AG09309 (cell line): ENCODE data around the gene PIK3CG.

Experiments
- DNase-seq: peaks from one replicate; pipeline ENCODE4 v3.0.0-alpha.2; 2010; ENCODE audit warnings: low read depth
- H3K4me3 ChIP-seq: 2 replicates; pipeline ENCODE4 v1.5.1; 2011; ENCODE audit warnings: mild to moderate bottlenecking, low read depth, low read length, moderate library complexity; ENCODE audit not compliant: control insufficient read depth
- TF ChIP-seq, protein P1 (sequence below): IDR thresholded peaks from 2 replicates; pipeline ENCODE4 v1.5.1; 2011; ENCODE audit warnings: mild to moderate bottlenecking, low read depth, low read length, inconsistent platforms; ENCODE audit not compliant: insufficient read depth, control insufficient read depth; ENCODE audit errors: missing control alignments

The PIK3CG gene

DNA sequence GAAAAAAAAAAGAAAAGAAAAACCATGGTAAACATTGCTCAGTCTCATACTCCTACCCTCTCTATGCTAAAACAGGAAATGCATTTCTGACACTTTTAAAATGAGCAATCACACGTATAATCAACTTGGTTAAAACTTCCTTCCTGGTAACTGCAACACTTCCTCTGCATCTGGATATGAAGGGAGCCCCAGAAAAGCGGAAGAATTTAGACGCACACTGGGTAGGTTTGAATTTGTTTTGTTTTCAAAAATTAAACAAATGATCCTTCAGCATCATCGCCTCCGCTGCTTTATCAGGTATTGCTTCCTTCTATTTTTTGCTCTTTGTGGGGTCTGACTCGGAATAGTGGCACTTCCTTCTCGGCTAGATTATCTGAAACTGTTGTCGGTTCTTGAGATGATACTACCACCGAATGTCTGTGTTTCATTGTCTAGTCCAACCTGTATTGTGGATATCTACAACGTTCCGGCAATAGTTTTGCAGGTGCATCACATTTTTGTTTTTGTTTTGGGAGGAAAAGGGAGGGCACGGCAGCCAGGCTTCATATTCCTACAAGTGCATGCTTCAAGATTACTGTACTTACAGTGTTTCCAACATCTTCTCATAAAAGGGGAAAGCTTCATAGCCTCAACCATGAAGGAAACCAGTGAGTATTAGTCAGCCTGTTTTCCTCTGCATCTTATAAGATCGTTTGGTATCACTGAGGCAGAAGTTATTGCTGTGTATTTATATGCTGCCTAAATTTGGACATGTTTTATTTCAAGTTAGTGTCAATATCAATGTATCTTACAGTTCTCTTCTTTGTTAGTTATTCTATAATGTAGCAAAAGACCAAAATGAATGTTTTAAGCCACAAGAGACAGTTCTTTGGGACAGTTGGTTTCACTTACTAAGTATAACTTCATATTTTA lies at the start of gene PIK3CG:
Gene PIK3CG (plus strand): TSS at position 153 of the 912 bp plus-strand sequence. CDS start 2,280 bp downstream, outside the sequence.
- no peak for DNase-seq
- H3K4me3 ChIP-seq: no peak within 1 kb of the TSS
- TF ChIP-seq, protein P1, sequence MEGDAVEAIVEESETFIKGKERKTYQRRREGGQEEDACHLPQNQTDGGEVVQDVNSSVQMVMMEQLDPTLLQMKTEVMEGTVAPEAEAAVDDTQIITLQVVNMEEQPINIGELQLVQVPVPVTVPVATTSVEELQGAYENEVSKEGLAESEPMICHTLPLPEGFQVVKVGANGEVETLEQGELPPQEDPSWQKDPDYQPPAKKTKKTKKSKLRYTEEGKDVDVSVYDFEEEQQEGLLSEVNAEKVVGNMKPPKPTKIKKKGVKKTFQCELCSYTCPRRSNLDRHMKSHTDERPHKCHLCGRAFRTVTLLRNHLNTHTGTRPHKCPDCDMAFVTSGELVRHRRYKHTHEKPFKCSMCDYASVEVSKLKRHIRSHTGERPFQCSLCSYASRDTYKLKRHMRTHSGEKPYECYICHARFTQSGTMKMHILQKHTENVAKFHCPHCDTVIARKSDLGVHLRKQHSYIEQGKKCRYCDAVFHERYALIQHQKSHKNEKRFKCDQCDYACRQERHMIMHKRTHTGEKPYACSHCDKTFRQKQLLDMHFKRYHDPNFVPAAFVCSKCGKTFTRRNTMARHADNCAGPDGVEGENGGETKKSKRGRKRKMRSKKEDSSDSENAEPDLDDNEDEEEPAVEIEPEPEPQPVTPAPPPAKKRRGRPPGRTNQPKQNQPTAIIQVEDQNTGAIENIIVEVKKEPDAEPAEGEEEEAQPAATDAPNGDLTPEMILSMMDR: no peak

DNA sequence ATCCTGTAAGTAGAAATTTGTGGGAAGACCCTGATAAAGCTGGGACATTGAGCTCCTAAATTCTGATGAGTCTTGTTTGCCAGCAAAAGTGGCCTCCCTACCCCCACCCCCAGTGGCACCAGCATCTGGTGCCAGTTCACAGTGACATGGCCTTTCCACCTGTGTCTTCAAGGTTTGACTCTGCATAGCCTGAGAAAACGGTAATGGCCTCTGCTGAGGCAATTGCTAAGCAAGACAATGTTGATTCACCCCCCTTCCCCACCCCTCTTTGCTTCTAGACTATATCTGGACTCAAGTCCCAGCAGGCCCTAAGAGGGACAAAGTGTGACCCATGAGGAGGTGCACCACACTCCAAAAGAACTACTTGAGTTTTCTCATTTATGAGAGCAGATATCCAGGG lies 48.0 kb upstream of the PIK3CG start:
- no peak for DNase-seq
- TF ChIP-seq, protein P1: no peak
- no peak overlapping the region for H3K4me3 ChIP-seq

DNA sequence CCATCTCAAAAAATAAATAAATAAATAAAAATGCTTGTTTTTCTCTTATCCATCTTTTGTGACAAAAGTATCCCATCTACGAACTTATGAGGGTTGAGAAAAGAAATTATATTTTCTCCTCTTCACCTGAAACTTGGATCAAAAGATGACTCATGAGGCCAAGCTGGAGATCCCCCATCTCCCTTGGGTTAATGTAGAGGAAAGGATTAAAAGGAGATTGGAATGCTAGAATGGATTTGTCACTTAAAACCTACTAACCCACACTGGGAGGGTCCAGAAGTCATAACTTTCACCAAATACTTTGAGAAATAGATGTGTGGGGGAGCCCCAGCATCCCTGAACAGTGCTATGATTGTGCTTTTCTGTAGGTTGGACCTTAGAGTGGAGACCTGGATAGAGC lies 46.3 kb upstream of the PIK3CG start:
- no peak for DNase-seq
- H3K4me3 ChIP-seq: no peak overlapping the region
- TF ChIP-seq, protein P1: no peak

DNA sequence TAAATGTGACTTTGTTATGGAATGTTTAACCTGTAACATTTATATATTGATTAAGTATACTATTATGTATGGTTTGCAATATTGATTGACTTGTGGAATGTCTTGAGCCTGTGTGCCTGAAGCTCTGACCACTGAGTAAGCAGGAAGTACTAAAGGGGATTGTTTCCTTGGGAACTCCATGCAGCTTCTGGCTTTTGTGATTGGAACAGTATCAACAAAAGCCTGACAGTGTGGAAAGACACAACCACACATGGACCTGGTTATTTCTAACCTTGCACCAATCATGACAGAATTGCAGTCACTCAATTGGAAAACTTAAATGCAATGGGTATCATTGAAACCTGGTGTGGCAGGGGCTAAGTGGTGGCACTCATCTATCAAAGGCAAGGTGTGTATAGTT lies 45.5 kb upstream of the PIK3CG start:
- DNase-seq: no peak
- H3K4me3 ChIP-seq: no peak overlapping the region
- TF ChIP-seq, protein P1: no peak

DNA sequence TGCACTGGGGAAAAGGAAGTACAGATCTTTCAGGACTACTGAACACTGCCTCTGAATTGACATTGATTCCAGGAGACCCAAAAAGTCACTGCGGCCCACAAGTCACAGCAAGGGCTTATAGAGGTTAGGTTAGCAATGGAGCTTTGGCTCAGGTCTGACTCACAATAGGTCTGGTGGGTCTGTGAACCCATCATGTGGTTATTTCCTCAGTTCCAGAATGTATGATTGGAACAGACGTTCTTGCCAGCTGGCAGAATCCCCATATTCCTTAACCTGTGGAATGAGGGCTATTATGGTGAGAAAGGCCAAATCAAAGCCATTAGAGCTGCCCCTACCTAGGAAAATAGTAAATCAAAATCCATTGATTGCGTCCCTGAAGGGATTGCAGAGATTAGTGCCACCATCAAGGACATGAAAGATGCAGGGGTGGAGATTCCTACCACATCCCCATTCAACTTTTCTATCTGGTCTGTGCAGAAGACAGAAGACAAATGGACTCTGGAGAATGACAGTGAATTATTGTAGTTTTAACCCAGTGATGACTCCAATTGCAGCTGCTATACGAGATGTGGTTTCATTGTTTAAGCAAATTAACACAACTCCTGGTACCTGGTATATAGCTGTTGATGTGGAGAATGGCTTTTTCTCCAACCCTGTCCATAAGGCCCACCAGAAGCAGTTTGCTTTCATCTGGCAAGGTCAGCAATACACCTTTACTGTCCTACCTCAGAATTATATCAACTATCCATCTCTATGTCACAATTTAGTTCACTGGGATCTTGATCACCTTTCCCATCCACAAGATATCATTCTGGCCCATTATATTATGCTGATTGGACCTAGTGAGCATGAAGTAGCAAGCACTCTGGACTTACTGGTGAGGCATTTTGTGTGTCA lies 44.5 kb upstream of the PIK3CG start:
- H3K4me3 ChIP-seq: no peak overlapping the region
- no peak for DNase-seq
- TF ChIP-seq, protein P1: no peak

DNA sequence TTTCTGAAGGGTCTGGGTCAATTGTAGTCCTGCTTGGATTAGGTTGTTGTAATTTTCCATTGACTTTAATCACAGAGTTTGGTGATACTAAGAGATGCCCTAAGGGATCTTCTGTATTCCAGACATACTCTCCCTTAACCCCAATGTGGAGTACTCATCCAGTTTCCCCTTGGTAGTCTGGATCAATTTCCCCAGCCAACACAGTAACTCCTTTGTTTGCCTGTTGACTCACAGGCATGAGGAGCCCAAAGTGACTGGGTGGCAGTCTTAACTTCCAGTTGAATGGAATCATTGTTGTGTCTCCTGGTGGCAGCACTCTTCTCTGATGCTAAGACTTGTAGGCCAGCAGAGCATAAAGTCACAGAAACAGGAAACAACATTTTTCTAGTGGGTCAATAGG lies 41.5 kb upstream of the PIK3CG start:
- TF ChIP-seq, protein P1: no peak
- H3K4me3 ChIP-seq: no peak overlapping the region
- DNase-seq: no peak
